ENCODE data around the gene APOL2.
"Not testable (repeated sequence)": the region's sequence is repeated elsewhere in the genome, so short reads cannot be mapped to it uniquely, and the experiment has no call there.

APOL2 gene

DNA sequence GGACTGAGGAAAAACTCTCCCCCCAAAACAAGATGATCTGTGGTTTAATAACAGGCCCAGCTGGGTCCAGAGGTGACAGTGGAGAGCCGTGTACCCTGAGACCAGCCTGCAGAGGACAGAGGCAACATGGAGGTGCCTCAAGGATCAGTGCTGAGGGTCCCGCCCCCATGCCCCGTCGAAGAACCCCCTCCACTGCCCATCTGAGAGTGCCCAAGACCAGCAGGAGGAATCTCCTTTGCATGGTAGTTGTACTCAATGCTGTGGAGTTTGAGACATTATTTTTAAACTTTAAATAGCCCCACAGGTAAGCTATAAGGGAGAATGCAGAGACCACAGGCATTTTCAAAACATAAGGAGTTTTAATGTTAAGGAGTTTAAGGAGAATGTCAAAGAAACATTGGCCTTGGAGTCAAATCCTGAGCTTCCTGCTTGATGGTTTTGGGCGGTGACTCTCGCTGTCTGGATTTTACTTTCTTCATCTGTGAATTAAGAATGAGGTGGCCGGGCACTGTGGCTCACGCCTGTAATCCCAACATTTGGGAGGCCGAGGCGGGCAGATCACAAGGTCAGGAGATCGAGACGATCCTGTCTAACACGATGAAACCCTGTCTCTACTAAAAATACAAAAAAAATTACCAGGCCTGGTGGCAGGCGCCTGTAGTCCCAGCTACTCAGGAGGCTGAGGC is 20.4 kb upstream of the APOL2 start:
- DNase-seq (ENCODE audit: low read depth) = no peak
- Histone ChIP-seq H3K9me3 (ENCODE audit: control insufficient read depth, low read length) (no peaks in the 10 kb centered on the region), H3K9ac (ENCODE audit: low read length) (peak overlapping the region; percentile 24), H3K4me1 (ENCODE audit: control insufficient read depth, insufficient read depth, low read length) (peaks cover 48% of the 10 kb centered on the region), H3K27me3 (replicated peaks; ENCODE audit: control insufficient read depth, insufficient read depth, low read length) (no peaks in the 10 kb centered on the region), H3K36me3 (ENCODE audit: control insufficient read depth, insufficient read depth, low read length, severe bottlenecking) (no peaks in the 10 kb centered on the region), H3K4me3 (ENCODE audit: low read length) (no peak overlapping the region)

DNA sequence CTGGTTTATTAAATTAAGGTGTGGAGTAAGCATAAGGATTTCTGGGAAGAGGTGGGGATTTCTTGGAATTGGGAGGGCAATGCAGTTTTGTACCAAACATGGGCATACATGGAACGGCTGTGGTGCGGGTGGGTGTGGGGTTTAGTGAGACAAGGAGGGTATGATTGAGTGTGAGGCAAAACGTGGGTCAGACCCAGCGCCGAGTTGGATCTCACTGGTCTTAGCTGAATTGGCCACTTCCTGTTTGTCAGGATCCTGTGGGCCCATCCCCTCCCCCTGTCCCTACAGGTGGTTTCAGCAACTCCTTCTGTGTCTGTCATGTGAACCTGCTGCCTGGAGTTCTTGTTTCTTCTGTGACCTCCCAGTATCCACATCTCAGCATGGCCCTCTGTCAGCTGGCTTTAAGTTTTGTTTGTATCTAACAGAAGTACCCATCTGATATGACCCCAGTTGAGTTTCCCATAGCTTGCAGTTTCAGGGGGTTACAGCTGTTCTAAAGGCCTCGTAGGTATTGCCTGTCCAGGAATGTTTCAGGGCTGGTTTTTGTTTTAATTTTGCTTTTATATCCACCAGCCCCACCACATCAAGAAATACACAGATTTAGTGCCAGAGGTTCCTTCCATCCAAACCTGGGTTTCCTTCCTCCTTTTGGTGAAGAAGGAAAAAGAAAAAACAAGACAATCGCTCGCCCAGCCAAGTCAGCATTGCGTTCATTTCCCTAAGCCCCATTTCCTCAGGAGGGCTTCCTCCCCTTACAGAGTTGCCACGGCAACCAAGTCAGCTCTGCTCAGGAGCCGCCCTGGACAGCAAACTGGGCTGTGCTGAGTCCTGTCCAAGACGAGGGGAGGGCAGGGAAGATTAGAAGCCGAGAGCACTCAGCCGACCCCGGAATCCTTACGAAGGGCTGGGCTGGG is 19.6 kb upstream of the APOL2 start:
- Histone ChIP-seq H3K27me3 (replicated peaks; ENCODE audit: control insufficient read depth, insufficient read depth, low read length) (no peaks in the 10 kb centered on the region), H3K9me3 (ENCODE audit: control insufficient read depth, low read length) (no peaks in the 10 kb centered on the region), H3K36me3 (ENCODE audit: control insufficient read depth, insufficient read depth, low read length, severe bottlenecking) (no peaks in the 10 kb centered on the region), H3K9ac (ENCODE audit: low read length) (peak overlapping the region; percentile 24), H3K4me3 (ENCODE audit: low read length) (no peak overlapping the region), H3K4me1 (ENCODE audit: control insufficient read depth, insufficient read depth, low read length) (peaks cover 51% of the 10 kb centered on the region)
- DNase-seq (ENCODE audit: low read depth) = peak; percentile 40

DNA sequence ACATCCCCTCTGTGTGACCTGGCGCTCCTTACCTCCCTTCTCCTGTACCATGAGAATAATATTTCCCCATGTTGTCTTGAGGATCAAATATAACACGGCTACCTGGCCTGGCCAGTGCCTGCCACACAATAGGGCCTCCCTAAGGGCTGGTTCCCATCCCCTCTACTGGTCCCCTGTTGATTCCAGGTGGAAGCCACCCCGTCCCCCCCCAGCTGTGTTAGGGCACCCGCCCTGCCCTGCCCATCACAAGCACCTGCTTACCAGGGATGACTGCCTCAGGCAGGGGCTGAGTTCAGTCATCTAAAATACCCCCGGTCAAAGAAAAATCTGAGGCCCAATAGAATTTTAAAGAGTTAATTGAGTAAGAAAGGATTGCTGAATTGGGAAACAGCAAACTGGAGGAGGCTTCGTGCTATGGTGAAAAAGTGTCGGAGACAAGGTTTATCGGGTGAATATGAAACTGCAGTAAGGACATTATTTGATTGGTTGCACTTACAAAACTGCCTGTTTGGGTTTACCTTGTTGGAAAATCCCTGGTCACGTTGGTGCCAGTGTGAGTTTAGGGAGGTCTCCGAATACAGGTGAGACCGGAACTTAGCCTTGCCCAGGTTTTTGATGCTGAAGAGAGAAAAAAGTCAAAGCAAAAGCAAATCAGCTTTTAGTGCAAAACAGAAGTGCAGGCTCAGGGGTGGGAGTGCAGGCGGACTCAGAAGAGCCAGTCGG is 18.8 kb upstream of the APOL2 start:
- Histone ChIP-seq H3K27me3 (replicated peaks; ENCODE audit: control insufficient read depth, insufficient read depth, low read length) (no peaks in the 10 kb centered on the region), H3K4me3 (ENCODE audit: low read length) (no peak overlapping the region), H3K4me1 (ENCODE audit: control insufficient read depth, insufficient read depth, low read length) (peaks cover 51% of the 10 kb centered on the region), H3K9ac (ENCODE audit: low read length) (no peak overlapping the region), H3K36me3 (ENCODE audit: control insufficient read depth, insufficient read depth, low read length, severe bottlenecking) (no peaks in the 10 kb centered on the region), H3K9me3 (ENCODE audit: control insufficient read depth, low read length) (no peaks in the 10 kb centered on the region)
- no peak for DNase-seq (ENCODE audit: low read depth)

DNA sequence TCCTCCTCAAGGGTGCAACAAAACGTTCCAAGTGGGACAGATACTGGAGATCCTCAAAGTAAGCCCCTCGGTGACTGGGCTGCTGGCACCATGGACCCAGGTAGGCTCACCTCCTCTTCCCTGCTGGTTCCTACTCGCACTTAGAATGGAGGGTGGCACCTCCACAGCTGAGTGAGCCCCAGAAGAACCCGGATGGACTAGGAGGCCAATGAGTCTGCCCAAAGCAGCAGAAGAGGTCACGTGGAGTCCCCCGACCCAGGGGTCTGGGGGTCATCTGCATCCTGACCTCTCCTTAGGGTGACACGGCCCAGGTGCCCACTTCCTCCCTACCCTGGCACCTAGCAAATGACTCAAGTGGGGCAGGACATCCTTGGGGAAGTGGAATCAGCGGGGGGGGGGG is 18.0 kb upstream of the APOL2 start:
- H3K9ac ChIP-seq (ENCODE audit: low read length) = no peak overlapping the region
- H3K4me3 ChIP-seq (ENCODE audit: low read length) = no peak overlapping the region
- no peaks in the 10 kb centered on the region for H3K36me3 ChIP-seq (ENCODE audit: control insufficient read depth, insufficient read depth, low read length, severe bottlenecking)
- H3K9me3 ChIP-seq (ENCODE audit: control insufficient read depth, low read length) = no peaks in the 10 kb centered on the region
- peaks cover 51% of the 10 kb centered on the region for H3K4me1 ChIP-seq (ENCODE audit: control insufficient read depth, insufficient read depth, low read length)
- no peak for DNase-seq (ENCODE audit: low read depth)
- H3K27me3 ChIP-seq (replicated peaks; ENCODE audit: control insufficient read depth, insufficient read depth, low read length) = no peaks in the 10 kb centered on the region

DNA sequence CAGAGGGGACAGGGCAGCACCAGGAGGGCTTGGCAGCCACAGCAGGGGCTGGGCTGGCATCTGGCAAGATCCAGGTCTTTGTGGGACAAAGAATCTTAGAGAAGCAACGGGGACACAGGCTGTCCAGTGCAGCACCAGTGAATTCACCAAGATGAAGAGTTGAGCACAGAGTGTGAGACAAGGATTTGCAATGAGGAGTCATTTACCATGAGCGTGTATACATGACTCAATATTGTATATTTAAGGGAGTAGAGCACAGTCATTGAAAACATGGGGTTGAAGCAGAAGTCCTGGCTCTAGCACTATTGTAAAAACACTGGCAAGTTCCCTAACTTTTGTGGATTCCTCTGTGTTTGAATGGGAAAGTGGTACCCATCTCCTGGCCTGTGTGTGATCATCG is 17.2 kb upstream of the APOL2 start:
- no peak overlapping the region for H3K9ac ChIP-seq (ENCODE audit: low read length)
- no peaks in the 10 kb centered on the region for H3K27me3 ChIP-seq (replicated peaks; ENCODE audit: control insufficient read depth, insufficient read depth, low read length)
- H3K4me3 ChIP-seq (ENCODE audit: low read length) = no peak overlapping the region
- no peaks in the 10 kb centered on the region for H3K9me3 ChIP-seq (ENCODE audit: control insufficient read depth, low read length)
- no peak for DNase-seq (ENCODE audit: low read depth)
- H3K4me1 ChIP-seq (ENCODE audit: control insufficient read depth, insufficient read depth, low read length) = peaks cover 47% of the 10 kb centered on the region
- no peaks in the 10 kb centered on the region for H3K36me3 ChIP-seq (ENCODE audit: control insufficient read depth, insufficient read depth, low read length, severe bottlenecking)

DNA sequence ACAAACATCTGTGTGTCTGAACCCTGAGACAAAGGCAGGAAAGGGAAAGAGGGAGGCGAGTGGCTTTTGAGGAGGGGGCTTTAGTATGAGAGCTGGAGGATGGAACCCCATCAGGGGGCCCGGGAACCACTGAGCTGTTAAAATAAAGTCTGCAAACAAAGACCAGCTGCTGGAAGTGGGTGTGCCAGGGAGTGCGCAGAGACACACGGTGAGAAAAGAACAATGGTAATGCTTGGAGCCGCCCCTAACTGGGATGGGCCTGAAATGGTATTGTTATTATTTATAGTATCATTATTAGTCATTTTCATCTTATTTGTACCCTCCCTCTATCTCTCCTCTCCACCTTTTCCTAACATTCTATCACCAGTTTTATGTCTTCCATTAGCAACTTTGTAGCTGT is 16.2 kb upstream of the APOL2 start:
- not testable (repeated sequence) for H3K4me3 ChIP-seq (ENCODE audit: low read length); H3K9ac ChIP-seq (ENCODE audit: low read length); H3K27me3 ChIP-seq (replicated peaks; ENCODE audit: control insufficient read depth, insufficient read depth, low read length); DNase-seq (ENCODE audit: low read depth); H3K36me3 ChIP-seq (ENCODE audit: control insufficient read depth, insufficient read depth, low read length, severe bottlenecking); H3K9me3 ChIP-seq (ENCODE audit: control insufficient read depth, low read length)
- peaks cover 47% of the 10 kb centered on the region for H3K4me1 ChIP-seq (ENCODE audit: control insufficient read depth, insufficient read depth, low read length)

DNA sequence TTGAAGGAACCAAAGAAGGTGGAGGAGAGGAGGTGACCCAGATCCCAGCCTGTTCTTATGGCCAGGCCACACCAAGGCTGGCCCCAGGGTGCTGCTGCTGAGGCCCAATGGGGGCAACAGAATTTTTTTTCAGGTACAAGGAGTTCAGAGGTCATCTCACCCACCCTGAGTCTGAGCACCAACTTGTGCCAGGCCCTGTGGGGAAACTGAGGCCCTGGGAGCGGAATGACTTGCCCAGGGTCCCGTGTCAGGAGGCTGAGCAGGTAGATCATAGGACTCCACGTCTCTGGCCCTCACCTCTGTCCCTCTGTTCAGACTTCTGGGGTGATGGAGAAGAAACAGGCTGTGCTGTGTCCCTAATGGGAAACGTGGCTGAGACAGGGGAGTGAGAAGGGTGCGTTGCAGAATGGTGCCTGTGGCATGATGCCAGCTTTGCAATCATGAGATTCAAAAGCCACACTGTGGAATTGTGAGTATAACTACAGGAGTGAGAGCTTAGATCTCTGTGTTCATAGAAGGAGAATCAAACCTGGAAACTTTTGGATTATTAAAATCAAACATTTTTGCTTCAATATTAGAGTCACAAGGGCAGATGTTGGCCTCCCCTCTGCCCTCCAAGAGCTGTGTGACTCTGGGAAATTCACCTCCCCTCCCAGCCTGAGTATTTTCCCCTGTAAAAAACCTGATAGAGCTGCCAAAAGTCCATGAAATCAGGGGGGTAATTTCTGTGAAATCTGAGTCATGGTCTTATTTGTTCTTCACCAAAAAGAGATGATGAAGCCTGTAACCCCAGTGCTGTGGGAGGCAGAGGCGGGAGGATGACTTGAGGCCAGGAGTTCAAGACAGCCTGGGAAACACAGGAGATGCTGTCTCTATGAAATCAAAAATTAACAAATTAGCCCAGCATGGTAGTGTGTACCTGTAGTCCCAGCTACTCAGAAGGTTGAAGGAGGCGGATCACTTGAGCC is 14.5 kb upstream of the APOL2 start:
- DNase-seq (ENCODE audit: low read depth) = peak; percentile 49
- Histone ChIP-seq H3K27me3 (replicated peaks; ENCODE audit: control insufficient read depth, insufficient read depth, low read length) (no peaks in the 10 kb centered on the region), H3K4me1 (ENCODE audit: control insufficient read depth, insufficient read depth, low read length) (peaks cover 36% of the 10 kb centered on the region), H3K4me3 (ENCODE audit: low read length) (peak overlapping the region; percentile 84), H3K9me3 (ENCODE audit: control insufficient read depth, low read length) (peaks cover 7% of the 10 kb centered on the region), H3K9ac (ENCODE audit: low read length) (peak overlapping the region; percentile 86), H3K36me3 (ENCODE audit: control insufficient read depth, insufficient read depth, low read length, severe bottlenecking) (no peaks in the 10 kb centered on the region)

DNA sequence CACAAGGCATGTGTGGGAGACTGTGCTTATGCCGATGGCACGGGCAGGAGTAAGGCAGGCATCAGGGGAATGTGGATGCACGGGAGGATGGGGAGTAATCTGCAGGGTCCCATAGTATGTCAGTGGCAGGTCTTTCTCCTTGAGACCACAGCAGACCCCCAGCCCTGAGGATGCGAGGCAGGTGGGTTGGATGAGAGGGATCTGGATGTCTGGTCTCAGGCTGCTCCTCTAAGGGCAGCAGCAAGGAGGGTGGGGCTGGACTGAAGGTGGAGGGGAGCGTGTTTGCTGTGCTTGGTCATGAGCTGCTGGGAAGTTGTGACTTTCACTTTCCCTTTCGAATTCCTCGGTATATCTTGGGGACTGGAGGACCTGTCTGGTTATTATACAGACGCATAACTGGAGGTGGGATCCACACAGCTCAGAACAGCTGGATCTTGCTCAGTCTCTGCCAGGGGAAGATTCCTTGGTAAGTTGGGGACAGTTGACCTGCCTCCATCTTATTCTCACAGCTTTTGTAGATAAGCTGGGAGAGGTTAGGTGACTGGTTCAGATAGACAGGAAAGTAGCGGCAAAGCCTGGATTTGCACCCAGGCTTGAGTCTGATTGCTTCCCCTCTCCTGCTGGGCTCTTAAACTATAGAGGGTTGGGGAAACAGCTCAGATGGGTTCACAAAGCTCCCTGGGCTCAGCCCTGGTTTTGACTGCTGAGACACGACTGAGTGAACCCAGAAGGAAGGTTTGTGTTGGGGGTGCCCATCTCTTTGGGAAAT is 13.6 kb upstream of the APOL2 start, which contains the start of gene APOL1:
APOL1 (plus strand) TSS at position 380 of the 769 bp plus-strand sequence. CDS start 1,823 bp downstream, outside the sequence.
- peak; percentile 46 for DNase-seq (ENCODE audit: low read depth)
- Histone ChIP-seq H3K4me3 (ENCODE audit: low read length) (peak within 1 kb of the TSS; percentile 84), H3K9me3 (ENCODE audit: control insufficient read depth, low read length) (peaks cover 11% of the 10 kb centered on the region), H3K27me3 (replicated peaks; ENCODE audit: control insufficient read depth, insufficient read depth, low read length) (no peaks in the 10 kb centered on the region), H3K9ac (ENCODE audit: low read length) (peak within 1 kb of the TSS; percentile 86), H3K4me1 (ENCODE audit: control insufficient read depth, insufficient read depth, low read length) (peaks cover 29% of the 10 kb centered on the region), H3K36me3 (ENCODE audit: control insufficient read depth, insufficient read depth, low read length, severe bottlenecking) (no peaks in the 10 kb centered on the region)

DNA sequence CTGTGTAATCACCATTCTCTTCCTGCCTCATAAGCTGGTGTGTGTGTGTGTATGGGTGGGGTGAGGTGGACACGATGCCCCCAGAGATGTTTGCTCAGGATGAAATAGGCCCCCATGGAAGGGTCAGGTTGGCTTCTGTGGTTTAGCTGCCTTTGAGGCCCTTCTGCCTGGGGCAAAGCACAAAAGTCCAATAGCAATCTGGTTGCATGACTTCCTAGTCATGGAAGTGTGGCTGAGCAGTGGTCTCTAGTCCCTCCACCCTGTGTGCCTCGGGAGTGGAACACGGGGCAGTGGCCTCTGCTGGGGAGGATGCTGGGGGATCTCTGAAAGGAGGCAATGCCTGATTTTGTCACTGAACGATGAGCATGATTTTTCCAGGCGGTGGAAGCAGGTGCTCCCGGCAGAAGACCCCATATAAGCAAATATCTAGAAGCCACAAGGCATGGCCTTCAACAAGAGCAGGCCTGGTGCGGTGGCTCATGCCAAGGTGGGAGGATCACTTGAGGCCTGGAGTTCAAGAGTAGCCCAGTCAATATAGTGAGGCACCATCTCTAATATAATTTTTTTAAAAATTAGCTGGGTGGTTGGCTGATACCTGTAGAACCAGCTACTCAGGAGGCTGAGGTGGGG is 12.8 kb upstream of the APOL2 start:
- not testable (repeated sequence) for H3K9ac ChIP-seq (ENCODE audit: low read length); H3K4me3 ChIP-seq (ENCODE audit: low read length); H3K27me3 ChIP-seq (replicated peaks; ENCODE audit: control insufficient read depth, insufficient read depth, low read length); DNase-seq (ENCODE audit: low read depth); H3K36me3 ChIP-seq (ENCODE audit: control insufficient read depth, insufficient read depth, low read length, severe bottlenecking)
- Histone ChIP-seq H3K9me3 (ENCODE audit: control insufficient read depth, low read length) (peaks cover 11% of the 10 kb centered on the region), H3K4me1 (ENCODE audit: control insufficient read depth, insufficient read depth, low read length) (peaks cover 29% of the 10 kb centered on the region)
